Tibial nerve (tissue), 4 donors: ENCODE data around the gene PPP1R12A. TPM values are rescaled to one million over a fixed set of nuclear protein-coding genes. Genes with fewer than 3 reads are reported as not detected.
"Not testable (repeated sequence)": the region's sequence is repeated elsewhere in the genome, so short reads cannot be mapped to it uniquely, and the experiment has no call there.

Source experiments
- DNase-seq, 2 donors: peaks; one replicate each; pipeline ENCODE4 v3.0.0-alpha.2; 2019; ENCODE audit warnings: low spot score in 2 of 2
- H3K27ac ChIP-seq, 4 donors: fragments of 200-600 bp; sonication (generic) in 3 of 4; one replicate each; pipeline ENCODE4 v1.5.1; 2017 to 2019; ENCODE audit warnings: mild to moderate bottlenecking in 1 of 4
- H3K27me3 ChIP-seq, 2 donors: fragments of 200-600 bp; sonication (generic) in 1 of 2; one replicate each; pipeline versions ENCODE4 v1.5.1 to v1.6.0; 2017 to 2019
- H3K36me3 ChIP-seq, 3 donors: fragments of 200-600 bp; sonication (generic); one replicate each; pipeline ENCODE4 v1.5.1; 2018 to 2019
- H3K4me1 ChIP-seq, 4 donors: fragments of 200-600 bp; sonication (generic) in 3 of 4; one replicate each; pipeline ENCODE4 v1.5.1; 2017 to 2019
- H3K4me3 ChIP-seq, 4 donors: fragments of 200-600 bp; sonication (generic) in 3 of 4; one replicate each; pipeline ENCODE4 v1.5.1; 2017 to 2019; ENCODE audit warnings: mild to moderate bottlenecking in 1 of 4, moderate library complexity in 1 of 4
- H3K9me3 ChIP-seq, 4 donors: fragments of 200-600 bp; sonication (generic) in 3 of 4; one replicate each; pipeline ENCODE4 v1.5.1; 2017 to 2019
- EP300 ChIP-seq, 2 donors: sonication (generic); formaldehyde crosslinking; IDR thresholded peaks; one replicate each; pipeline ENCODE4 v1.6.1; 2017; ENCODE audit warnings: antibody characterized with exemption in 2 of 2, mild to moderate bottlenecking in 1 of 2
- POLR2A ChIP-seq, 2 donors: fragments of 450-650 bp; IDR thresholded peaks; one replicate each; pipeline ENCODE4 v1.6.1; 2017; ENCODE audit warnings: antibody characterized with exemption in 2 of 2, mild to moderate bottlenecking in 2 of 2, moderate library complexity in 2 of 2
- WGBS, 2 donors: methylation state at CpG; one replicate each; pipeline ENCODE4 v1.1.5; 2018; 5-methylcytosine and 5-hydroxymethylcytosine counted together
- total RNA-seq, 4 donors: library from RNA; depleted of rRNA; stranded (reverse); fragments of >200 nt; gene quantifications; one replicate each; pipeline ENCODE4 v1.1.0, GENCODE V29; 2016
- TF ChIP-seq, protein P1 (sequence below), 5 experiments: fragments of 200-600 bp in 3 of 5; fragments of 450-650 bp in 2 of 5; sonication (generic) in 3 of 5; IDR thresholded peaks; one replicate each; pipeline ENCODE4 v1.5.1; 2016 to 2019; ENCODE audit warnings: antibody characterized with exemption in 5 of 5, mild to moderate bottlenecking in 3 of 5, moderate library complexity in 2 of 5

Gene PPP1R12A
- total RNA-seq, 4 donors from 2014 or later, result 84.3 to 137 (median 99.6) TPM

DNA sequence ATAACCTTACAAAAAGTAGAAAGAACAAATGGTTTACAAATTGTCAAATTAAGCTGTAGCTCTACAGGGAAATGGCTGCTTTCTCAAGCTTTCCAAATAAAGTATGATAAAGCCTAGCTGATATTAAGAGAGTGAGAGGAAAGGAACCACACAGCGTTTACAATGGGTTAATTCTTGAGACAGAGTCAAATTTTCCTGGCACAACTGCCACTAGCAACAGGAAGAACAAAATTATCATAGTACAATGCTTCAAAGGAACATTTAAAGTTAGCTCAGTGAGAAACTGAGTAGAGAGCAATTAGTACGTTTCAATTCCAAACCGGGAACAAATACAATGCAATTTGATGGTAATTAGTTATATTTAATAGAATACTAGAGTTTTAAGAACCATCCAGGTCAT is 116.0 kb downstream of the PPP1R12A start:
- Histone ChIP-seq H3K4me3 (no peak overlapping the region), H3K36me3 (peaks cover 0 to 19% (median 0%) of the 10 kb centered on the region in 3 donors), H3K27me3 (no peaks in the 10 kb centered on the region), H3K4me1 (peaks cover 0 to 21% (median 0%) of the 10 kb centered on the region in 4 donors), H3K27ac (peak overlapping the region in 2 of 4 donors; percentile 4 to 70), H3K9me3 (no peaks in the 10 kb centered on the region)
- WGBS, 2 donors, result 10 to 18% methylated on average over 3 of the region's 3 CpGs
- TF ChIP-seq POLR2A (IDR thresholded peaks at IDR 0.05), result no peak
- TF ChIP-seq EP300 (IDR thresholded peaks at IDR 0.05), result peak; percentile 26 to 34
- no peak for DNase-seq

DNA sequence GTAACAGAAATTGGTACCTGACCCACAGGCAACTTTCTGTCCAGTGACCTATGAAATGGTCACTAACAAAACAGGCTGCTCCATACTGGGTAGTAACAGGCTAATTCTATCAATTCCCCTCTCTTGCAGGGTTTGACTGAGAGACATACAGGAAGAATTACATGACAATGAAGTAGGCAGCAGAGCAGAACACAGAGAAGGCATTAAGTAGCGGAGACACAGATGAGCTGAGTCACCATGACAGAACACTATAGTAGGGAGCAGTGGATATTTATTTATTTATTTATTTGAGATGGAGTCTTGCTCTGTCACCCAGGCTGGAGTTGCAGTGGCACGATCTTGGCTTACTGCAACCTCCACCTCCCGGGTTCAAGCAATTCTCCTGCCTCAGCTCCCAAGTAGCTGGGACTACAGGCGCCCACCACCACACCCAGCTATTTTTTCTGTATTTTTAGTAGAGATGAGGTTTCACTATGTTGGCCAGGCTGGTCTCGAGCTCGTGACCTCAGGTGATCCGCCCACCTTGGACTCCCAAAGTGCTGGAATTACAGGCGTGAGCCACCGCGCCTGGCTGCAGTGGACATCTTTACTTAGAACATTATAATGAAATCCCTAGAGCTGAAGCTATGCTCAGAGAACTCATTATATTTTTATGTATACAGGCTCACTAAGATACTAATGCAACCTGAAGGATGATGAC is 150.4 kb downstream of the PPP1R12A start:
- Histone ChIP-seq H3K27ac (peak overlapping the region in 1 of 4 donors; percentile 20), H3K36me3 (peaks cover 0 to 59% (median 0%) of the 10 kb centered on the region in 3 donors)
- not testable (repeated sequence) for H3K9me3 ChIP-seq, DNase-seq, H3K4me1 ChIP-seq, H3K4me3 ChIP-seq, H3K27me3 ChIP-seq
- WGBS, 2 donors, result 88 to 90% methylated on average over 10 of the region's 10 CpGs

DNA sequence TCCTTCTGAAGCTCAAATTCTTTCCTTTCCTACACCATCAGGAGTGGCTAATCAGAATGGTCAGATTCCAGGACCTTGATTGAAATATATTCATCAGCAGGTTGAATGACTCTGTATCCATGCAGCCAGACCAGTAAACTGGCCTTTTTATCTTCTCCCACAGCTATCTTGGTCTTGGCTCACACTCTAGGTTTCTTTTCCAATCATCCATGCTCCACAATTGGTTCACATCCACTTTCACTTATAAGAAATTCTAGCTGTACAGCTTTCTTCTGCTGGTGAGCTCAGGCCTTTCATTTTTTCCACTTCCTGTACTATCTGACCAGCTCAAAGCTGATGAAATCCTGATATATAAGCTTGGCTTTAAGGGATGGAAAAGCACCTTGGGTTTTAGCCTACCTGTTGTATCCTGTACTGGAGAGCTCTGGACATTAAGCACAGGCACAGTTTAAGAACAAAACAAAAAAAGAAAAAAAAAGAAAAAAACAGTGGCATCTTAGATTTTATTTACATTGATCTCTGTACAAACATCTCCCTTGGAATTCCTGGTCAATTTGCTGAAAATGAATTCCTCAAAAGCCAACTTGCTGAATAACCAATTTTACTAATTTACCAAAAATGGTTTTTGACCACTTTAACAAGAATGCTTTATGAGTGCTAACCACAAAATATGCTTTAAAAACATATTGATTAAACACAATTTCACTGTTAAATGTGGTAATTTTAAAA is 152.6 kb downstream of the PPP1R12A start:
- TF ChIP-seq, protein P1, sequence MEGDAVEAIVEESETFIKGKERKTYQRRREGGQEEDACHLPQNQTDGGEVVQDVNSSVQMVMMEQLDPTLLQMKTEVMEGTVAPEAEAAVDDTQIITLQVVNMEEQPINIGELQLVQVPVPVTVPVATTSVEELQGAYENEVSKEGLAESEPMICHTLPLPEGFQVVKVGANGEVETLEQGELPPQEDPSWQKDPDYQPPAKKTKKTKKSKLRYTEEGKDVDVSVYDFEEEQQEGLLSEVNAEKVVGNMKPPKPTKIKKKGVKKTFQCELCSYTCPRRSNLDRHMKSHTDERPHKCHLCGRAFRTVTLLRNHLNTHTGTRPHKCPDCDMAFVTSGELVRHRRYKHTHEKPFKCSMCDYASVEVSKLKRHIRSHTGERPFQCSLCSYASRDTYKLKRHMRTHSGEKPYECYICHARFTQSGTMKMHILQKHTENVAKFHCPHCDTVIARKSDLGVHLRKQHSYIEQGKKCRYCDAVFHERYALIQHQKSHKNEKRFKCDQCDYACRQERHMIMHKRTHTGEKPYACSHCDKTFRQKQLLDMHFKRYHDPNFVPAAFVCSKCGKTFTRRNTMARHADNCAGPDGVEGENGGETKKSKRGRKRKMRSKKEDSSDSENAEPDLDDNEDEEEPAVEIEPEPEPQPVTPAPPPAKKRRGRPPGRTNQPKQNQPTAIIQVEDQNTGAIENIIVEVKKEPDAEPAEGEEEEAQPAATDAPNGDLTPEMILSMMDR (IDR thresholded peaks at IDR 0.05), result no peak
- Histone ChIP-seq H3K4me1 (peaks cover 0 to 7% (median 0%) of the 10 kb centered on the region in 4 donors), H3K27ac (peak overlapping the region in 2 of 4 donors; percentile 11 to 53), H3K9me3 (no peaks in the 10 kb centered on the region), H3K27me3 (no peaks in the 10 kb centered on the region), H3K4me3 (no peak overlapping the region), H3K36me3 (peaks cover 0 to 46% (median 0%) of the 10 kb centered on the region in 3 donors)
- no peak for DNase-seq

DNA sequence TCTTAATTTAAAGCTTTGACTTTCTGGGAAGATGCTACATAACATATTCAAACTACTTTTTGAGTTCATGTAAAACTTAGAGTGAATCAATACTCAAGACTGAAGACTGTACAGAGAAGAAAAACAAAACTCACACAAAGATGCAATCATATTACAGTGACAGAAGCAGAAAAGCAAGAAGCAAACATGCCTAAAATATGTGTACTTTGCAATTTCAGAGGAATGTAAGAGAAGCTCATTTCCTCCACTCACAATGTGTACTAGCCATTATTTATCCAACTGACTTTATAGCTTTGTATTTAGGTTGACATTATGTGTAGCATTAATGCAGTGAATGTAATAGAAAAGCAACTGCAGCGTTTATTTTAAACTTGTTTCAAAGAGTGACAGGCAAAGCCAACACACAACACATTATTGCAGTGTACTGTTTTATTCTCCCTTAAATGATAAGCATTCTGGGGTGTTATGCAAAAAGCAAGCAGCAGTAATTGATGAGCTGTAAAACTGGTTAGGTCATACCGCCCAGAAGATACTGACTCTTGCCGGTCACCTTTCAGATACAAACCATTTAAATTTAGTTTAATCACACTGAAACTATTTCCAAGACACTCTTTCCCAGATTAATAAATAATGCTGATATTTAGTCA is 156.0 kb downstream of the PPP1R12A start:
- no peaks in the 10 kb centered on the region for H3K27me3 ChIP-seq
- 49 to 76% methylated on average over 3 of the region's 3 CpGs for WGBS, 2 donors
- H3K4me1 ChIP-seq, result peaks cover 0 to 30% (median 5%) of the 10 kb centered on the region in 4 donors
- no peak overlapping the region for H3K4me3 ChIP-seq
- no peak for TF ChIP-seq EP300 (IDR thresholded peaks at IDR 0.05)
- no peak for TF ChIP-seq POLR2A (IDR thresholded peaks at IDR 0.05)
- TF ChIP-seq, protein P1 (IDR thresholded peaks at IDR 0.05), result no peak
- no peak overlapping the region for H3K27ac ChIP-seq
- H3K36me3 ChIP-seq, result peaks cover 0 to 31% (median 0%) of the 10 kb centered on the region in 3 donors
- no peak for DNase-seq
- no peaks in the 10 kb centered on the region for H3K9me3 ChIP-seq

DNA sequence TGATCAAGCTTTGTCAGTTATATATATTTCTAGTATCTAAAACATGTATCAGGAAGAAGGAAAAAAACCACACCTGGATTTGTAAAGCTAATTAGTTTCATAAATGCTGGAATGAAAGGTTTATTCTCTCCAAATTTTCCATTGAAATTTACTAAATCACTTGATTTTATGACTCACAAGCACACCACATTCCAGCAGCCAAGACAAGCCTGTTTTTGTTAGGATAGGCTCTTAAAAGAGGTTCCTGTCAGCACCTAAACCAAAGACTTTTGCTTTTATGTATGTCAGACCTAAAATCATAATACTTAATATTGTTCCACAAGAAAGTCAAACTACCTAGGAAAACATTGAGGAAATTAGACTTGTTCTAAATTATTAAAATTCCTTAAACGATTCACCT is 158.8 kb downstream of the PPP1R12A start:
- TF ChIP-seq, protein P1 (IDR thresholded peaks at IDR 0.05), result no peak
- TF ChIP-seq POLR2A (IDR thresholded peaks at IDR 0.05) (no peak), EP300 (IDR thresholded peaks at IDR 0.05) (no peak)
- Histone ChIP-seq H3K4me1 (peaks cover 0 to 23% (median 5%) of the 10 kb centered on the region in 4 donors), H3K27ac (peak overlapping the region in 2 of 4 donors; percentile 70 to 75)

More for the DNA sequence above, 158.8 kb downstream of the PPP1R12A start:
- H3K4me3 ChIP-seq, result no peak overlapping the region
- no peak for DNase-seq
- WGBS, 2 donors, result 59 to 64% methylated on average over 1 of the region's 1 CpG
- H3K9me3 ChIP-seq, result no peaks in the 10 kb centered on the region
- no peaks in the 10 kb centered on the region for H3K27me3 ChIP-seq
- H3K36me3 ChIP-seq, result peaks cover 0 to 26% (median 0%) of the 10 kb centered on the region in 3 donors
